HG02852 (cell line): ENCODE results near the gene PARP16.

Source experiments
- ATAC-seq: cut with Tn5 transposase; IDR thresholded peaks from one replicate; pipeline ENCODE4 v1.9.1; 2021; ENCODE audit warnings: mild to moderate bottlenecking, moderate library complexity; ENCODE audit not compliant: unreplicated experiment

Gene PARP16, protein sequence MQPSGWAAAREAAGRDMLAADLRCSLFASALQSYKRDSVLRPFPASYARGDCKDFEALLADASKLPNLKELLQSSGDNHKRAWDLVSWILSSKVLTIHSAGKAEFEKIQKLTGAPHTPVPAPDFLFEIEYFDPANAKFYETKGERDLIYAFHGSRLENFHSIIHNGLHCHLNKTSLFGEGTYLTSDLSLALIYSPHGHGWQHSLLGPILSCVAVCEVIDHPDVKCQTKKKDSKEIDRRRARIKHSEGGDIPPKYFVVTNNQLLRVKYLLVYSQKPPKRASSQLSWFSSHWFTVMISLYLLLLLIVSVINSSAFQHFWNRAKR

DNA sequence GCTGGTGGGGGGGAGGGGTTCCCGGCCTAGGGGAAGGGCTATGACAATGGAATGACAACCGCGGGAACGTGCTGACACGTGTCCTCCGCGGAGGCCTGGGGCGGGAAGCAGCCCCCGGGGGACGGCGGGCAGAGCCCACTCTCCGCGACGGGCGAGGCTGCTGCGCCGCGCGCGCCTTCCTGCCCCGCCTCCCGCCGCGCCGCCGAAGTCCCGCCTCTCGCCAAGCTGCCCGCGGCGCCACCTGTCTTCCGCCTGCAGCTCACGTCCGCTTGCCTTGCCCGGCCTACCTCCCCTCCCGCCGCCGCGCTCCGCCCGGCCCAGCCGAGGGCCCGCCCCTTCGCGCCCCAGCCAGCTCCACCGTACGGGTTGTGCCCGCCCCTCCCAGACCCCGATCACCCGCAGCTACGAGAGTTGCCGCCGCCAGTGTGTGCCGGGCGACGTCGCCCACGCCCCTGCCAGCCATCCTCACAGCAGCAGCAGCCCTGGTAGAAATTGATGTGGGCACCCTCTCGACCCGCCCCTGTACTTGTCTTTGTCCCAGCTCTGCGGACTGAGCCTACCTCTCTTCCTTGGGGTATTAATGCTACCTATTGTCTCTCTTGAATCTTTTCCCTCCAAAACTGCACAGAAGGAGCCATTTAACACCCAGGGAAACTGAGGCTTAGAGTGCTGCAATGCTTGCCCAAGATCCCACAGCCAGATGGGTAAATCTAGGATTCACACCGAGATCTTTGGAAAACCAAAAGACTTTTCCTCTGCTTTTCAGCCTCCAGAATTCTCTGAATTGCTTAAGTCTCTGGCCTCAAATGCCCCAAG, at the start of gene PARP16:
Gene PARP16 (minus strand): TSS at position 180 of the 816 bp plus-strand sequence. CDS start 457 bp downstream, outside the sequence.
- ATAC-seq = peak; percentile 91

DNA sequence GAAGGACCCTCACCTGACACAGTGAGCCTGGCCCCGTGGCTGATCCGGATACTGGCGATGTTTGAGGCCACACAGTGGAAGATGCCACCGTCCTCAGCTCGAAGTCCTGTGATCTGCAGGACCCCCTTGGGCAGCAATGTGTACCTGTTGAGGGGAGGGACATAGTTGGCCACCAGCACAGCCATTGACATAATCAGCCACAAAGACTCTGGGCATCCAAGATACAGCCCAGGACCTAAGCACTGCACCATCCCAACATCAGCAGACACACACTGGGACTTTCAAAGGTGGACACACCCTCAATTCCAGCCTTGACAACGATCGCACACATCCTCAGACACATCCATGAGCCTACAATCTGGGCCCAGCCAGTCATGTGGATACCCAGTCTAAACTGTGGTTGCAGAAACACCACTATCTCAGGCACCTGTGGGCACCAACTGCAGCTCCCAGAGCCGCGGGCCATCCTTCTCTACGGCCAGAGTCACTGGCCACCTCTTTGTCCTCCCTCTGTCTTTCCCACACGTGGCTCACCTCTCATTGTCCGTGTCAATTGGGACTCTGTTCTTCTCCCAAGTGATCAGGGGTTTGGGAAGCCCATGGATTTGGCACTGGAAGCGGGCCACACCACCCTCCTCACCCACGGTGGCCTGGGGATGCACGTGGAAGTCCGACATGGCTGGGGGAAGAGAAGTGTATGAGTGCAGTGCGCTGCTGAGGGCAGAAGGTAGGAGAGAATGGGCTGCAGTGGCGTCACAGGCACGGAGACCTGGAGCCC, 48.8 kb upstream of the PARP16 start:
- ATAC-seq = no peak

DNA sequence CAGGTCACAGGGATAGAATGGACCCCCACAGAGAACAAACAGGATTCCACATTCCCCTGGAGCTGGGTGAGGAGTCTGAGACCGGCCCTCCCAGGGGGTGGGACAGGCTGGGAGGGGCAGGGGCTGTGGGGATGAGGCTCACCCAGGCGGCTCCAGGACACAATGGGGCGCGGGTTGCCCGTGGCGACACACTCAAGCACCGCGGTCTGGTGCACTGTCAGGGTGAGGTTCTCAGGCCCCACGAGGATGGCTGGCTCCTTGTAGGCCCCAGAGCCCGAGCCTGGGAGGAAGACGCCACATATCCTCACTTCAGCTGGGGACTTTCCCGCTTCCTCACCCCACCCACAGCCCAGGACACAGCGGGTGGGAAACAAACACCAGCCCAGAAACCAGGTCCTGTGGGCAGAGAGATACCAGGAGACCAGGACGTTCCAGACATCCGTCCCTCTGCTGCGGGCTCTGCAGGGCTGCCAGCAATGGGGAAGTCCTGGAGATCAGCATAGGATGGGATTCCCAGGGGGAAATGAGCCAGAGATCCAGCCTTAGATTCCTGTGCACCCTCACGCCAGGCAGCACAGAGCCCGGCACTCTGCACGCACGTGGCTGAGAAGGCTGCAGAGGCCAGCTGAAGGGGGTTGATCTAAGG, 48.0 kb upstream of the PARP16 start:
- no peak for ATAC-seq

DNA sequence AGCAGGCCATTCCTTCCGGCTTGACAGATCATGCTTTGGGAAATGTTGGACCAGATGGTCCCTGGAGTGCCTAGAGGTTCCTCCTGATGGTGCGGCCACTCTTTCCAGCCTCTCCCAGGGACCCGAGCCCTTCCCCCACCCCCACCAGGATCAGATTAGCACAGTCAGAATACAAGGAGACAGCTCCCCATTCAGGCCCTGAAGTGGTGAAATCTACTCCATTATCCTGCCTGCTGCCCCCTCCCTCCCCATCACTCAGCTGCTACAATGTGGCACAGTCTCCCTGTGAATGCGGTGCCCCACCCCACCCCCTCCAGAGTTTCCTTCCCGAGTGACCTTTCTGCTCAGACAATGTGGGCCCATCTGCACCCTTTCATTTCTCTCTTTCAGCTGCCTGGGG, 47.2 kb upstream of the PARP16 start:
- ATAC-seq = no peak

DNA sequence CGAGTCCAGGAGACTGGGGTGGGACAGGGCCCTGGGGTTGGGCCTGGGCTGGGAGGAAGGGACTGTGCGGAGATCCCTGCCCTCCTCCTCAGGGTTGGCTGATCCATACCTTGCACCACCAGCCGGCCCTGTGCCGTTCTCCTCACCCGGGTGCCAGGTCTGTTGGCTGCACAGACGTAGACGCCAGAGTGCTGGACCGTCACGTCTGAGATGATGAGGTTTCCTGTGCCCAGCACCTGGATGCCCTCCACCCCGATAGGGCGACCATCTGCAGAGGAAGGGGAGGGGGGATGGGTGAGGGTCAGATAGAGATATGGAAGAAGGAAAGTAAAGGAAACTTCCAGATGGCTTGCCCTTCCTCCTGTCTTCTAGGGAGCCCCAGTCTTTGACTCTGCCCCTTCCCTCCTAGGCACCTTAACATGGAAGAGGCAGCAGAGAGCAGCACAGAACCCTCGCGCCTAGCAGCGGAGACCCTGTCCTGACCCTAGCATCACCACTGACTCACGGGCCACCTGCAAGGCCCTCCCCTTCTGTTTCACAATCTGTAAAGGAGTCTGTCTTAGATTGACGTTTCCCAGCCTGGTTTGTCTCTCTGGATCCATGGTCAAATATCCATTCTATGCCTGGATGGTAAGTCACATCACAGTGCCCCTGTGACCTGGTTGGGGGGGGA, 46.6 kb upstream of the PARP16 start:
- ATAC-seq = no peak

DNA sequence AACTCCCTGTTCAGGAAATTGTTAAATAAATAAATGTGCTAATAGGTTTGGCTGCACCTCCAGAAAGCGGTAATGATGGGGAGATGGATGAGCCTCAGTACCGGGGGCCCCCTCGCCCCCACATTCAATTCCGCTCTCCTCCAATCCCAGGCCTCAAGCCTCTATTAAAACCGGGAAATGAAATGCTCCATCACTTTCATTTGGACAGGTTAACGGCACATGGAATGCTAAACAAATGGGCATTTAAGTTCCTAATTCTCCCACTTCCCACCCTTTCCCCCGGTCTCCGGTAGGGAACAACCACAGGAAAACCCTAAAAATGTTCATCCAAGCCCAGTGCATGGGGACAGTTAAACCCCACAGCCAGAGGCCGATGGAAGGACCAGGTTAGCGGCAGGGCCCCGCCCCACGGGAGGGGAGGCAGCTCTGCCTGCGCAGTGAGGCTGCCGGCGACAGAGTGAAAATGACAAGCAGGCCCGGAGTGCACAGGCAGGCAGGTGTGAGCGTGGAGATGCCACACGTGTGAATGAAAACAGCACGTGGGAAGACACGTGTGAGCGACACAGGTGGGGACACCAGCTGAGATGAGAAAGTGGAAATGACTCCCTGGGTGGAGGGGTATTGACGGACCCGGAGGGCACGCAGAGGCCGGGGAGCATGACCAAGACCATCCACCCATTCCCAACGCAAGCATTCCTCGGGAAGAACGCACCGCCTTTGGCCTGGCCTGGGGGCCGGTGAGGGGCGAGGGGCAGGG, 45.9 kb upstream of the PARP16 start:
- no peak for ATAC-seq

DNA sequence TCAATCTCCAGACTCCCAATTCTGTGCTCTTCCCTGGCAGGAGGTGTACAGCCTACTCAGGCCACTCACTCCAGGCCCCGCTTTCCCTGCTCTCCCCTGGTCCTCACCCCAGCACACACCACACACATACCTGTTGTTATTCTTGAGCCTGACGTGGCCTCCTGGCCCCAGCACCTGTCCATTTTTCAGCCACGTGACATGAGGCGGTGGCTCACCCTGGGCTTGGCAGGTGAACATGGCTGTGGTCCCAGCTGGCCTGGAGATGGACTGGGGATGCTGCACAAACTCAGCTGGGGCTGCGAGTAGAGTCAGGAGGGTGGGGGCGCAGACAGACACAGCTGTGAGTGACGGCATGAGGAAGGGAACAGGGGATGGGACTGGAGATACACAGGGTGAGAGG, 45.1 kb upstream of the PARP16 start:
- ATAC-seq = no peak

DNA sequence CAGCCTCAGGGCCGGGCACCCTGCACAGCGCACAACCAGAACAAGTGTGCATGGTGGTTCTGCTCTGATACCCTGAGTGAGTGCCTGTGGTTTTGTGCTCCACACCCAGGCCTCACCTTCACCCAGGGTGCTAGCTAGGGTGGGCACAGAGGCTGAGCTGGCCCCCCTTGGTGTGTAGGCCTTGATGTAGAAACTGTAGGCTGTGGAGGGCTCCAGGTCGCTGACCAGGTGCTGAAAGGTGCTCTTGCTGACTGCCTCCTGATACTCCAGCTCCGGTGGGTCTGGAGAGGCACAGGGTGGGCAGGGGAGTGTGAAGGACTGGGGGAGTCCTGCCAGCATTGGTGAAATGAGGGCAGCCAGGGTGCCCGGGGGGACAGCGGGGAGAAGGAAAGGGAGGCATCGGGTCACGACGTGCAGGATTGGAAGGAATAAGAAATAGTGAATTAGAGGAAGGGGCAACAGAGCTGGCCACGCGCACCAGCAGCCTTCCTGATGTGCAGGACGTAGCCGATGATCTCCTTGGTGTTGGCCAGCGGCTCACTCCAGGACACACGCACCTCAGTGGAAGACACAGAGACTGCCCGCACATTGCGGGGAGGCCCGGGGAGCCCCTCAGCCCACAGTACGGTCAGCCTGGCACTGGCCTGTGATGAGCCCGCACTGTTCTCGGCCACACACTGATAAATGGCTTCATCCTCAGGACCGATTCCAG, 44.4 kb upstream of the PARP16 start:
- no peak for ATAC-seq

DNA sequence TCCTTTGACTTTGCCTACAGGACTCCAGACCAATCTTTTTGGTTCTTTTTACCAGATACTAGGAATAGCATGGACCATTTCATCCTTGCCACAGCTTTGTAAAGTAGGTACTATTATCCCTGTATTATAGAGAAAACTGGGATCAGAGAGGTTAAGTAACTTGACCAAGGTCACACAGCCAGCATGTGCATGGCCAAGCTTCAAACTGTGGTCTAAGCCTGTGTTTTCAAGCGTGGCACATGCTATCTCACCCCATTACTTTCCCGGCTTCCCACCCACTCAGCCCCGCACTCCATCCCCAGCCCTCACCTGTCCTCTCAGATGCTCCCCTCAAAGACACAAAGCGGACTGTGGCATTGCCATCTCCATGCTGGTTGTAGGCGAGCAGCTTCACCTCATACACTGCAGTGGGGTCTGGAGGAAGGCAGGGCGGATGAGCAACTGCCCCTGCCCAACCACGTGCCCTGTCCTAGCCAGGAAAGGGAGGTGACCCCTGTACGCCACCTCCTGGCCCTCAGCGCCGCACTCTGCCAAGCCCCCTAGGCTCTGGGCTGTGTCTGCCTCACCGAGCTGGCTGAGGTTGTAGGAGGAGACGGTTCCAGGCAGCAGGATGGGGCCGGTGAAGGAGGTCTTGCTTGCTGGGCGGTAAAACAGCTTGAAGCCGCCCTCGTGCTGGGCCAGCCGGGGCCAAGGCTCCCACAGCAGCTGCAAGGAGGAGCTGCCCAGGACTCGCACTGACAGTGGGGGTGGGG, 43.5 kb upstream of the PARP16 start:
- no peak for ATAC-seq

DNA sequence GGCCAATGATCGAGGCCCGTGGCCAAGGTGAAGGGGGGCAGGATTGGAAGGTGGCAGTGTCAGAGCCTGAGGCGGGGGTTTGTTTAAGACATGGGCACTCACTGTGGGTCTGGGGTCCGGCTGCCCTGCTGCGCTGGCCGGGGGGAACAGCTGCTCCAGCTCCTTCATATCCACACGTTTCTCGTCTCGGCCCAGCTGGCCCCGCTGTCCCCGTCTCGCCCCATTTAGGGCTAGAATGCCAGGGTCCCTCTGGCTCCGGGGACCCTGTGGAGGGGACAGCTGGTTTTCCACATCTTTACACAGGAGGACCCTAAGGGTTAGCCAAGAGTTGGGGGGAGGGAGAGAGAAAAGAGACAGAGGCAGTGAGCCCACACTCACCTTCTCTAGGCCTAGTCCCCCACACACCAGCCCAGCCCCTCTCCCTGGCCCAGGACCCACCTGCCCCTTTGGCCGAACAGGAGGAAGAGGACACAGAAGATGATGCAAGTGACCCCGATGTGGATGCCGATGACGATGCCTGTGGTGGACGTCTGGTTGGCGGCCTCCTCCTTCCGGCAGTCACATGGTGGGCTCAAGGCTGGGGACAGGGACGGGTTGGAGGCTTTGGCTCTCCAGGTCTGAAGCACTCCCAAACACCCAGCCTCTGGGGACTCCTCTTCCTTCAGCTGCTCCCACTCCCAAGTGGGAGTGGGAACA, 42.8 kb upstream of the PARP16 start:
- ATAC-seq = no peak

DNA sequence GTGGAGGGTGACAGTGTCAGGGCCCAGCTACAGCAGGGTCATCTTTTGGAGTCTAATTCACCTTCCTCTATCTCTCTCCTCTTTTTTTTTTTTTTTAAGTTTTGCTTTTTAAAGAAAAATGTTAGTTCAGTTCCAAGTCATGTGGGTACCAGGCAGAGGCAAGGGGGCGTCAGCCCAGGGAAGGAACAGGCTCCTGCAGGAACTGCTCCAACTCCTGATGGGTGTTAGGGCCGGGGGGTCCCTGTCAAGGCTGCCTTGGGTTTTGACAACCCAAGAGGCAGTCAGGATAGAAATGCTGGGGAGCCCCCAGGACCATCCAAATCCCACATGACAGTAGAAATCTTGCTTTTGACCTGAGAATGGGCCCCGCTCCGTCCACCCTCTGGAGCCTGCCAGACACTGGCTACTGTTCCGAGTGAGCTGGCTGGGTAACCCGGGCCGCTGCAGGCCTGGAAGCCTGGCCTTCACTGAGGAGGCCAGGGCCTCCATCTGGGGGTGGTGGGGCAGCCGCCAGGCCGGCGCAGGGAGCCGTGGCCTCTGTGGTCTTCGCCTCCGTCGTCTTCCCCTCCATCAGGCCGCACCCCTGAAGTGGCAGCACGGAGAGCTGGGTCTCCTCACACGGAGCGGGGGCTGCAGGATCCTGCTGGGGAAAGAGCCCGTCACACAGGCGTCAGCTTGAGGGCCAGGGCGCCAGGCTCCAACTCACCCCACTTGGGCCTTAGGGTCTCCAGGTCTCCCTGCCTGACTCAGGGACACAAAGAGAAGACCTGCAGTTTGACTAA, 42.0 kb upstream of the PARP16 start:
- ATAC-seq = no peak

DNA sequence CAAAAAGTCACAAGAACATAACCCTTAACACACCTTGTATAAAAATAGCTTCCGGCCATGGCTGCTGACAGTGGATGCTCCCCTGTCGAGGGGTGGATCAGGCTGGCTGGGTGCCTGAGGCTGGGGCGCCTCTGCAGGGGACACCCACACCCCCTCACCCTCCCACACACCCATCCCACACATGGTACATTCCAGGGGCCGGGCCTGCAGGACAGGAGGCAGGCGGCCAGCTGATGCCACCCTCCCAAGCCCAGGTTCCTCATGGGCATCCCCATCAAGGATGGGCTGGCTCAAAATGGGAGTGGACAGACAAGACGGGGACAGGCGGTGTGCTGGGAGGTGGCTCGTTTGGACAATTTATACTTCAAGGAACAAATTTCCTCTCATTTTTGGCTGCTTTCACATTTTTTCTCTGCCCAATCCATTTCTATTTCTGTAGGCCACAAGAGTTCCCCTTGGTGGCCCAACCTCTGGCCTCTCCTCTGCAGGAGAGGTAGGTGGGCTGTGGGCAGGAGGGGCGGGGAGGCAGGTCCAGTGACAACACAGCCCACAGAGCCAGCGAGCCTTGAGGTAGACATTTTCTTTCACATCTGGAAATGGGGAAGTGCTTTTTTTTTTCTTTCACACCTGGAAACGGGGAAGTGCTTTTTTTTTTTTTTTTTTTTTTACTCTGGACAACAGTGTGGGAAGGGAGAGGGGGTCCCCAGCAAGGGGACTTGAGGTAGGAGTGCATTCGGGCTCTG, 41.1 kb upstream of the PARP16 start:
- ATAC-seq = no peak

DNA sequence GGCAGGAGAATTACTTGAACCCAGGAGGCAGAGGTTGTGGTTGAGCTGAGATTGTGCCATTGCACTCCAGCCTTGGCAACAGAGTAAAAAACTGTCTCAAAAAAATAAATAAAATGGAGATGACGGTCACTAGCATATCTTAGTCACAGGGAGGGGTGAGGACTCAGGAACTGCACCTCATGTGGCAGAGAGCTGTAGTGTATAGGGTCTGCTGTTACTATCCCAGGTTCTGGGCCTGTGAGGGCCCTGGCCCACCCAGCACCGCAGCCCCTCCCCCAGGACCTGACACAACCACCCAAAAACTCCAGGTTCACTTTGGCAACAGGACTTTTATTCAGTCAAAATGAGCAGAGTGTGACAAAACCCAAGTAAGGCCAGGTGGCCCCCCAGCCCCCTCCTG, 40.1 kb upstream of the PARP16 start:
- ATAC-seq = no peak

DNA sequence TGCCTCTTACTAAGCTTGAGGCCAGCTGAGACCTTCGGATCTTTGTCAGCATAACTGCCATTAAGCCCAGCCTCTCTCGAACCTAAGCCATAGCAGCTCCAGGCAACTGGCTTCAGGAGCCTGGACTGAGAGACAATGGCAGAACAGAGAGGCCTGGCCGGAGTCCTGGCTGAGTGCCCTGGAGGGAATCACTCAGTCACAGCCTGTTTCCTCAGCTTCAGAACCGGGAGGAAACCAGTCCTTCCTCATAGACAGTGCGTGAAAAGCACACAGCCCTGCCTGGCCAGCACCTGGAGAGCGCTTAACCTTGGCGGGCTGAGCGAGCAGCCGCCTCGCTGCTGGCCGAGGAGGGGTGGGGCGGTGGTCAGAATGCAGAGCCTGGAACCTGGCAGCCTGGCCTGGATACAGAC, 39.4 kb upstream of the PARP16 start:
- no peak for ATAC-seq

DNA sequence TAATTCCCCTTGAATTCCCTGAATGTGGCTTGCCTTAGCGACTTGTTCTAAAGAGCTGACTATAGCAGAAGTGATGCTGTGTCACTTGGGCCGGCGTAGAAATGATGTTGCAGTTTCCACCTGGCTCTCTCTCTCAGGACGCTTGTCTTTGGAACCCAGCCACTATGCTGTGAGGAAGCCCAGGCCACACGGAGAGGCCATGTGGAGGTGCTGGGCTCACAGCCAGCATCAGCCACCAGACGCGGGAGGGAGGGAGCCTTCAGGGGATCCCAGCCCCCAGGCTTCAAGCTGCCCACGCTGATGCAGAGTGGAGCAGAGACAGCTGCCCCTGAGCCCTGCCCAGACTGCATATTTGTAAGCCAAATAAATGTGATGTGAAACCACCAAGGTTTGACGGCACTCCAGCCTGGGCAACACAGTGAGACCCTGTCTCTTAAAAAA, 36.4 kb upstream of the PARP16 start:
- no peak for ATAC-seq

DNA sequence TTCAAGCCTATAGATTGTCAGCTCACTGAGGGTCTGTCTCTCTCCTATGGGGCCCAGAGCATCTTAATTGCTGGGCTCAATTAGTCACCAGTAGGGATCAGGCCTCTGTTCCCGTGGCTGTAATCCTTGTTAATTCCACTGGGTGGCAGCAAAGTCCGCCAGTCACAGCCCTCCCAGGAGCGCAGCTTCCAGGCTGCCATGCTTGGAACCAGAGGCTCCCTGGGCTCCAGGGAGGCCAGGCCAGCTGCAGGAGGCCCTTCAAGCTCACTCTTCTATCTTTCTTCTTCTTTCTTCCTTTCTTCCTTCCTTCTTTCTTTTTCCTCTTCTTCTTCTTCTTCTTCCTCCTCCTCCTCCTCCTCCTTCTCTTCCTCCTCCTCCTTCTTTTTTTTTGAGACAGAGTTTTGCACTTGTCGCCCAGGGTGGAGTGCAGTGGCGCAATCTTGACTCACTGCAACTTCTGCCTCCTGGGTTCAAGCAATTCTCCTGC, 32.2 kb upstream of the PARP16 start:
- ATAC-seq = peak; percentile 50
